Testis (tissue), 2 donors: Measurements from ENCODE around the gene RANBP17.
"Not testable (repeated sequence)": the region's sequence is repeated elsewhere in the genome, so short reads cannot be mapped to it uniquely, and the experiment has no call there.

Experiments
- CTCF ChIP-seq, 3 experiments: fragments of 450-650 bp in 2 of 3; fragments of 200-600 bp in 1 of 3; sonication (generic) in 1 of 3; IDR thresholded peaks; one replicate each; pipeline ENCODE4 v1.5.1; 2016 to 2019; ENCODE audit warnings: antibody characterized with exemption in 3 of 3, mild to moderate bottlenecking in 2 of 3, moderate library complexity in 1 of 3
- POLR2A ChIP-seq: fragments of 450-650 bp; IDR thresholded peaks from one replicate; pipeline ENCODE4 v1.6.1; 2017; ENCODE audit warnings: antibody characterized with exemption, mild to moderate bottlenecking, moderate library complexity

GRCh38 chr5:171297941-171298340 lies 436.1 kb downstream of the RANBP17 start:
- not testable (repeated sequence) for TF ChIP-seq CTCF (IDR thresholded peaks at IDR 0.05); POLR2A
